DLD1 (cell line): Measurements from ENCODE around the gene RAB11A.

ENCODE experiments used
- in situ Hi-C: cut with HindIII; loops from 2 replicates; pipeline ENCODE4 v1.10.0; 2017; ENCODE audit warnings: low sequenced_read_pairs

Gene RAB11A

GRCh38 chr15:65869126-65869953, at the start of gene RAB11A:
TSS of gene RAB11A (plus strand) at chr15:65869491. CDS start at chr15:65869586, 95 bp downstream.
- in situ Hi-C loops, result no loop called here

GRCh38 chr15:65819563-65819960, 49.7 kb upstream of the RAB11A start:
- in situ Hi-C loops, result no loop called here

GRCh38 chr15:65821070-65821469, 48.2 kb upstream of the RAB11A start:
- in situ Hi-C loops, result no loop called here

- in situ Hi-C loops, result no loop called here
Observed at GRCh38 chr15:65822316-65822715, 47.0 kb upstream of the RAB11A start.

GRCh38 chr15:65824031-65824743, 45.1 kb upstream of the RAB11A start:
- in situ Hi-C loops, result no loop called here

- in situ Hi-C loops, result no loop called here
Observed at GRCh38 chr15:65824941-65825544, 44.2 kb upstream of the RAB11A start.

- in situ Hi-C loops, result no loop called here
Observed at GRCh38 chr15:65827065-65827464, 42.2 kb upstream of the RAB11A start.

GRCh38 chr15:65828585-65828984, 40.7 kb upstream of the RAB11A start:
- in situ Hi-C loops, result no loop called here

- in situ Hi-C loops, result no loop called here
Observed at GRCh38 chr15:65829130-65829764, 40.0 kb upstream of the RAB11A start.

GRCh38 chr15:65832549-65833364, 36.5 kb upstream of the RAB11A start:
- in situ Hi-C loops, result no loop called here

GRCh38 chr15:65833501-65834205, 35.6 kb upstream of the RAB11A start:
- in situ Hi-C loops, result no loop called here

- in situ Hi-C loops, result no loop called here
Observed at GRCh38 chr15:65834603-65835282, 34.5 kb upstream of the RAB11A start.

- in situ Hi-C loops, result no loop called here
Observed at GRCh38 chr15:65835447-65835846, 33.8 kb upstream of the RAB11A start.

GRCh38 chr15:65836665-65837064, 32.6 kb upstream of the RAB11A start:
- in situ Hi-C loops, result no loop called here

GRCh38 chr15:65837301-65838294, 31.7 kb upstream of the RAB11A start:
- in situ Hi-C loops, result no loop called here

GRCh38 chr15:65839354-65839901, 29.9 kb upstream of the RAB11A start:
- in situ Hi-C loops, result no loop called here

GRCh38 chr15:65839985-65840384, 29.3 kb upstream of the RAB11A start:
- in situ Hi-C loops, result no loop called here
